ENCODE measurements around the gene NT5C.
"Not testable (repeated sequence)": the region's sequence is repeated elsewhere in the genome, so short reads cannot be mapped to it uniquely, and the experiment has no call there.

Gene NT5C

GRCh38 chr17:75138519-75138918 is 7.0 kb upstream of the NT5C start:
- no peak for DNase-seq (ENCODE audit: extremely low read depth, insufficient read length)
- Histone ChIP-seq H3K4me3 (replicated peaks; ENCODE audit: low read depth, low read length) (no peak overlapping the region), H3K36me3 (ENCODE audit: control insufficient read depth, insufficient read depth, low read length) (peaks cover 7% of the 10 kb centered on the region), H3K27me3 (replicated peaks; ENCODE audit: control insufficient read depth, insufficient read depth, low read length) (no peaks in the 10 kb centered on the region)
- no peak for TF ChIP-seq CTCF (IDR thresholded peaks at IDR 0.05; ENCODE audit: insufficient read depth, low read length, poor library complexity, severe bottlenecking)

- not testable (repeated sequence) for H3K36me3 ChIP-seq (ENCODE audit: control insufficient read depth, insufficient read depth, low read length)
Measured at GRCh38 chr17:75137762-75138161, 6.2 kb upstream of the NT5C start.

GRCh38 chr17:75135946-75136345 is 4.4 kb upstream of the NT5C start:
- Histone ChIP-seq H3K27me3 (replicated peaks; ENCODE audit: control insufficient read depth, insufficient read depth, low read length) (no peaks in the 10 kb centered on the region), H3K36me3 (ENCODE audit: control insufficient read depth, insufficient read depth, low read length) (peaks cover 7% of the 10 kb centered on the region), H3K4me3 (replicated peaks; ENCODE audit: low read depth, low read length) (no peak overlapping the region)
- DNase-seq (ENCODE audit: extremely low read depth, insufficient read length), result no peak
- TF ChIP-seq CTCF (IDR thresholded peaks at IDR 0.05; ENCODE audit: insufficient read depth, low read length, poor library complexity, severe bottlenecking), result no peak

More at GRCh38 chr17:75137762-75138161, 6.2 kb upstream of the NT5C start:
- not testable (repeated sequence) for H3K27me3 ChIP-seq (replicated peaks; ENCODE audit: control insufficient read depth, insufficient read depth, low read length); H3K4me3 ChIP-seq (replicated peaks; ENCODE audit: low read depth, low read length); DNase-seq (ENCODE audit: extremely low read depth, insufficient read length)

- H3K36me3 ChIP-seq (ENCODE audit: control insufficient read depth, insufficient read depth, low read length), result peaks cover 7% of the 10 kb centered on the region
Measured at GRCh38 chr17:75135452-75135851, 3.9 kb upstream of the NT5C start.

GRCh38 chr17:75133607-75134347 is 2.2 kb upstream of the NT5C start:
- H3K4me3 ChIP-seq (replicated peaks; ENCODE audit: low read depth, low read length); DNase-seq (ENCODE audit: extremely low read depth, insufficient read length); H3K27me3 ChIP-seq (replicated peaks; ENCODE audit: control insufficient read depth, insufficient read depth, low read length): not testable (repeated sequence)
- peaks cover 17% of the 10 kb centered on the region for H3K36me3 ChIP-seq (ENCODE audit: control insufficient read depth, insufficient read depth, low read length)

More at GRCh38 chr17:75135452-75135851, 3.9 kb upstream of the NT5C start:
- H3K27me3 ChIP-seq (replicated peaks; ENCODE audit: control insufficient read depth, insufficient read depth, low read length), result no peaks in the 10 kb centered on the region
- no peak for DNase-seq (ENCODE audit: extremely low read depth, insufficient read length)
- no peak overlapping the region for H3K4me3 ChIP-seq (replicated peaks; ENCODE audit: low read depth, low read length)
- TF ChIP-seq CTCF (IDR thresholded peaks at IDR 0.05; ENCODE audit: insufficient read depth, low read length, poor library complexity, severe bottlenecking), result no peak

- DNase-seq (ENCODE audit: extremely low read depth, insufficient read length), result no peak
- Histone ChIP-seq H3K4me3 (replicated peaks; ENCODE audit: low read depth, low read length) (no peak overlapping the region), H3K27me3 (replicated peaks; ENCODE audit: control insufficient read depth, insufficient read depth, low read length) (no peaks in the 10 kb centered on the region), H3K36me3 (ENCODE audit: control insufficient read depth, insufficient read depth, low read length) (peaks cover 18% of the 10 kb centered on the region)
- TF ChIP-seq CTCF (IDR thresholded peaks at IDR 0.05; ENCODE audit: insufficient read depth, low read length, poor library complexity, severe bottlenecking), result no peak
Measured at GRCh38 chr17:75133001-75133400, 1.5 kb upstream of the NT5C start.

- Histone ChIP-seq H3K36me3 (ENCODE audit: control insufficient read depth, insufficient read depth, low read length) (peaks cover 18% of the 10 kb centered on the region), H3K4me3 (replicated peaks; ENCODE audit: low read depth, low read length) (peak overlapping the region; percentile 87)
- not testable (repeated sequence) for DNase-seq (ENCODE audit: extremely low read depth, insufficient read length); H3K27me3 ChIP-seq (replicated peaks; ENCODE audit: control insufficient read depth, insufficient read depth, low read length)
Measured at GRCh38 chr17:75132018-75133000, 767 bp upstream of the NT5C start.
